ENCODE data around the gene SGMS2. TPM values are rescaled to one million over a fixed set of nuclear protein-coding genes. Genes with fewer than 3 reads are reported as not detected.

Gene SGMS2
- total and polyA plus RNA-seq, 2 of the 13 experiments (the other 11 are each of a cell fraction or from before 2014, with no cell fraction given), result 1.2 to 1.7 TPM

- TF ChIP-seq THYN1 (CRISPR knock-in tag; IDR thresholded peaks at IDR 0.05; ENCODE audit: borderline replicate concordance, low read depth) (no peak), CEBPG (CRISPR knock-in tag; IDR thresholded peaks at IDR 0.05) (no peak), MZF1 (CRISPR knock-in tag; IDR thresholded peaks at IDR 0.05; ENCODE audit: borderline replicate concordance) (no peak), ZBTB38 (CRISPR knock-in tag; IDR thresholded peaks at IDR 0.05) (peak; percentile 82), MTA3 (CRISPR knock-in tag; IDR thresholded peaks at IDR 0.05) (no peak), HDAC1 (CRISPR knock-in tag; IDR thresholded peaks at IDR 0.05) (peak; percentile 4; the same call in 1 of the 2 replicates), TCF7L2 (IDR thresholded peaks at IDR 0.05; ENCODE audit: low read depth, low read length) (no peak), STAT5B (CRISPR knock-in tag; IDR thresholded peaks at IDR 0.05) (no peak), ZNF276 (CRISPR knock-in tag; IDR thresholded peaks at IDR 0.05; ENCODE audit: low read depth) (no peak), THAP7 (CRISPR knock-in tag; IDR thresholded peaks at IDR 0.05) (no peak), MED13 (CRISPR knock-in tag; IDR thresholded peaks at IDR 0.05) (no peak), ZNF451 (CRISPR knock-in tag; IDR thresholded peaks at IDR 0.05) (no peak), ZFP36 (IDR thresholded peaks at IDR 0.05; ENCODE audit: borderline replicate concordance, low read depth, low read length, partially characterized antibody) (no peak), ZNF737 (CRISPR knock-in tag; IDR thresholded peaks at IDR 0.05; ENCODE audit: borderline replicate concordance) (no peak), ZNF552 (CRISPR knock-in tag; IDR thresholded peaks at IDR 0.05; ENCODE audit: borderline replicate concordance) (0 out of 2 replicates have a peak, but pooled peaks have one; percentile 20), PTBP1 (IDR thresholded peaks at IDR 0.05; ENCODE audit: low read depth, low read length, poor library complexity, severe bottlenecking) (no peak), REXO4 (CRISPR knock-in tag; IDR thresholded peaks at IDR 0.05; ENCODE audit: borderline replicate concordance) (no peak)
- TF ChIP-seq, protein P1, sequence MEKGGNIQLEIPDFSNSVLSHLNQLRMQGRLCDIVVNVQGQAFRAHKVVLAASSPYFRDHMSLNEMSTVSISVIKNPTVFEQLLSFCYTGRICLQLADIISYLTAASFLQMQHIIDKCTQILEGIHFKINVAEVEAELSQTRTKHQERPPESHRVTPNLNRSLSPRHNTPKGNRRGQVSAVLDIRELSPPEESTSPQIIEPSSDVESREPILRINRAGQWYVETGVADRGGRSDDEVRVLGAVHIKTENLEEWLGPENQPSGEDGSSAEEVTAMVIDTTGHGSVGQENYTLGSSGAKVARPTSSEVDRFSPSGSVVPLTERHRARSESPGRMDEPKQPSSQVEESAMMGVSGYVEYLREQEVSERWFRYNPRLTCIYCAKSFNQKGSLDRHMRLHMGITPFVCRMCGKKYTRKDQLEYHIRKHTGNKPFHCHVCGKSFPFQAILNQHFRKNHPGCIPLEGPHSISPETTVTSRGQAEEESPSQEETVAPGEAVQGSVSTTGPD (CRISPR knock-in tag; IDR thresholded peaks at IDR 0.05), result no peak
- TF ChIP-seq, protein P2, sequence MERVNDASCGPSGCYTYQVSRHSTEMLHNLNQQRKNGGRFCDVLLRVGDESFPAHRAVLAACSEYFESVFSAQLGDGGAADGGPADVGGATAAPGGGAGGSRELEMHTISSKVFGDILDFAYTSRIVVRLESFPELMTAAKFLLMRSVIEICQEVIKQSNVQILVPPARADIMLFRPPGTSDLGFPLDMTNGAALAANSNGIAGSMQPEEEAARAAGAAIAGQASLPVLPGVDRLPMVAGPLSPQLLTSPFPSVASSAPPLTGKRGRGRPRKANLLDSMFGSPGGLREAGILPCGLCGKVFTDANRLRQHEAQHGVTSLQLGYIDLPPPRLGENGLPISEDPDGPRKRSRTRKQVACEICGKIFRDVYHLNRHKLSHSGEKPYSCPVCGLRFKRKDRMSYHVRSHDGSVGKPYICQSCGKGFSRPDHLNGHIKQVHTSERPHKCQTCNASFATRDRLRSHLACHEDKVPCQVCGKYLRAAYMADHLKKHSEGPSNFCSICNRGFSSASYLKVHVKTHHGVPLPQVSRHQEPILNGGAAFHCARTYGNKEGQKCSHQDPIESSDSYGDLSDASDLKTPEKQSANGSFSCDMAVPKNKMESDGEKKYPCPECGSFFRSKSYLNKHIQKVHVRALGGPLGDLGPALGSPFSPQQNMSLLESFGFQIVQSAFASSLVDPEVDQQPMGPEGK (CRISPR knock-in tag; IDR thresholded peaks at IDR 0.05), result 0 out of 2 replicates have a peak, but pooled peaks have one; percentile 13
- TF ChIP-seq, protein P3, sequence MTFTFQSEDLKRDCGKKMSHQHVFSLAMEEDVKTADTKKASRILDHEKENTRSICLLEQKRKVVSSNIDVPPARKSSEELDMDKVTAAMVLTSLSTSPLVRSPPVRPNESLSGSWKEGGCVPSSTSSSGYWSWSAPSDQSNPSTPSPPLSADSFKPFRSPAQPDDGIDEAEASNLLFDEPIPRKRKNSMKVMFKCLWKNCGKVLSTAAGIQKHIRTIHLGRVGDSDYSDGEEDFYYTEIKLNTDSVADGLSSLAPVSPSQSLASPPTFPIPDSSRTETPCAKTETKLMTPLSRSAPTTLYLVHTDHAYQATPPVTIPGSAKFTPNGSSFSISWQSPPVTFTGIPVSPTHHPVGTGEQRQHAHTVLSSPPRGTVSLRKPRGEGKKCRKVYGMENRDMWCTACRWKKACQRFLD (CRISPR knock-in tag; IDR thresholded peaks at IDR 0.05; ENCODE audit: borderline replicate concordance), result no peak
- TF ChIP-seq, protein P4, sequence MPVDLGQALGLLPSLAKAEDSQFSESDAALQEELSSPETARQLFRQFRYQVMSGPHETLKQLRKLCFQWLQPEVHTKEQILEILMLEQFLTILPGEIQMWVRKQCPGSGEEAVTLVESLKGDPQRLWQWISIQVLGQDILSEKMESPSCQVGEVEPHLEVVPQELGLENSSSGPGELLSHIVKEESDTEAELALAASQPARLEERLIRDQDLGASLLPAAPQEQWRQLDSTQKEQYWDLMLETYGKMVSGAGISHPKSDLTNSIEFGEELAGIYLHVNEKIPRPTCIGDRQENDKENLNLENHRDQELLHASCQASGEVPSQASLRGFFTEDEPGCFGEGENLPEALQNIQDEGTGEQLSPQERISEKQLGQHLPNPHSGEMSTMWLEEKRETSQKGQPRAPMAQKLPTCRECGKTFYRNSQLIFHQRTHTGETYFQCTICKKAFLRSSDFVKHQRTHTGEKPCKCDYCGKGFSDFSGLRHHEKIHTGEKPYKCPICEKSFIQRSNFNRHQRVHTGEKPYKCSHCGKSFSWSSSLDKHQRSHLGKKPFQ (CRISPR knock-in tag; IDR thresholded peaks at IDR 0.05; ENCODE audit: insufficient replicate concordance), result no peak
Measured at GRCh38 chr4:107931775-107932321, 107.1 kb downstream of the SGMS2 start (continued).
